Smooth muscle cell of bladder (primary cell): ENCODE measurements around the gene RIPK4. TPM values are rescaled to one million over a fixed set of nuclear protein-coding genes. Genes with fewer than 3 reads are reported as not detected.

Experiments used
- total RNA-seq: library from RNA; depleted of rRNA; stranded (reverse); fragments of >200 nt; gene quantifications from 2 replicates; pipeline ENCODE4 v1.2.3, GENCODE V29; 2014

RIPK4 gene
- under 0.01 TPM in 1 of 2 replicates, not detected in the other for total RNA-seq

DNA sequence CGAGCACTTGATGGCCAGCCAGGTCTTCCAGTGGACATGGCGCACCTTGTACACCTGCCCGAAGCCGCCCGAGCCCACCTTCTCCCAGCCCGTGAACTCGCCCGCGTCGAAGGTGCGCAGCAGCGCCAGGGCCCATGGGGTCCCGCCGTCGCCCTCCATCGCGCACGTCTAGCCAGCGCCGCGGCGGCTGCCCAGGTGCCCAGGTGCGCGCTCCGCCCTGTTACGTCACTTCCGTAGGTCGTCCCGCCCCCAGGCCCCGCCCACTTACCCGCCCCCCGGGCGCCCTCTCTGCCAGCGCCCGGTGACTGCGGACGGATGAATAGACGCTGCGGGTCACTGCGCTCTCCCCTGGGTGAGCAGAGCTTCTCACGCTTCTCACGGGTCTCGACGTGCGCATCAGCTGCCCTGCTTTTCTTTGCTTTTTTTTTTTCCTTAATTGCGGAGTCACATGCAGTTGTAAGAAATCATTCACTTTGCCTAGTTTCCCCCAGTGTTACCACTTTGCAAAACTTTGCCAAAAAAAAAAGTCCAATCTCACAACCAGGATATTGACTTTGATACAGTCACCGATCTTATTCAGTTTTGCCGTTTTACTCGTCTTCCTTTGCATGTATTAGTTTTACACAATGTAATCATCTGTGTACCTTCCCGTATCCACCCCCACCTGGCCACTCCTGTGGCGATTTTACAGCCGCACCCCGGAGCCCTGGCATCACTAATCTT is at the start of gene RIPK4:
Gene RIPK4, minus strand, starts transcription at position 170 of the 723 bp plus-strand sequence. Its CDS starts 11 bp downstream, at position 159.

Other genes starting within 250 kb of the RIPK4 start
- gene PRDM15, start 112.3 kb upstream of the RIPK4 start, total RNA-seq = 3.6 and 6.0 TPM in 2 replicates
- gene C2CD2, start 187.0 kb upstream of the RIPK4 start, total RNA-seq = 22.2 and 27.0 TPM in 2 replicates
- 4.3 and 6.5 TPM in 2 replicates for gene ZBTB21, start 243.3 kb upstream of the RIPK4 start, total RNA-seq